ENCODE results near the gene EPHB6. TPM values are rescaled to one million over a fixed set of nuclear protein-coding genes. Genes with fewer than 3 reads are reported as not detected.

The EPHB6 gene
- polyA plus RNA-seq, 1 donor from 2014 or later = 25.3 TPM

DNA sequence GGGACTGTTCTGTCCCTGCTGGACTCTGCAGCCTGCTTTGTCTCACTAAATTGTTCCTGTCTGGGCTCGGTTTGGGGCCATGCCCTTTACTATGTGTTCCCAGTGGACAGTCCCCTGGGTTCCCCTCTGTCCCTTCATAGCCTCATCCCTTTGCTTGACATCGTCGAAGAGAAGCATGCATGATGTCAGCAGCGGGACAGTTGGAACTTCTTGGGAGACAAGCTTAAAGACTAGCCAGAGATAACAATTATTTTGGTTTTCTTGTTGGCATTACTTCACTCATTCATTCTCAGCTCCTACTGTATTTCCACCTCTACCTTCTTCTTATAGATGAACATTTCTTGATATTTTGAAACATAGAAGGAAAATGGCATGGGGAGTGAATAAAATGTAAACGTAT lies 2.7 kb downstream of the EPHB6 start:
- Histone ChIP-seq H3K4me3 (ENCODE audit: low read length) (no peak overlapping the region), H4K20me1 (ENCODE audit: insufficient read depth) (no peaks in the 10 kb centered on the region), H3K27me3 (ENCODE audit: insufficient read depth, low read depth, low read length) (no peaks in the 10 kb centered on the region)

DNA sequence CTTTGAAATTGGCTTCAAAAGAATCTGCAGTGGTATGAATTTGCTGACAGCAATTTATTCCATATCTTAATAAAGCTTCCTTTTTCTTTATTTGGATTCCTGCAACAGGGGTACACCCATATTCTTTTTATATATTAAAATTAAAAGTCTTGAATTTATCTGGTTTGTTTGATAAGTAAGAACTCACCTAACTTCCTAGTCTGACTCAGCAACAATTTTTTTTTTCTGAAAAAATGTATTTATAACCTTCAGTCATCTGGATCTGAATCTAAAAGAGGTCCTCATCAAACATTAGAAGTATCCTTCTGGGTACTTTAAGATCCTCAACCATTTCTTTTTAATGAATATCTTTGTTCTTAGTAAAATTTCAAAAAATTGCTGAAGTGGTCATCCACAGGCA lies 4.5 kb downstream of the EPHB6 start:
- no peak overlapping the region for H3K4me3 ChIP-seq (ENCODE audit: low read length)

More for the DNA sequence above, 2.7 kb downstream of the EPHB6 start:
- H3K27ac ChIP-seq (ENCODE audit: low read length) = no peak overlapping the region
- H2AFZ ChIP-seq (ENCODE audit: low read depth, low read length) = no peak overlapping the region
- no peak overlapping the region for H3K4me2 ChIP-seq (ENCODE audit: low read length)
- H3K9me2 ChIP-seq (ENCODE audit: insufficient read depth, low read length) = no peaks in the 10 kb centered on the region
- TF ChIP-seq, protein P1, sequence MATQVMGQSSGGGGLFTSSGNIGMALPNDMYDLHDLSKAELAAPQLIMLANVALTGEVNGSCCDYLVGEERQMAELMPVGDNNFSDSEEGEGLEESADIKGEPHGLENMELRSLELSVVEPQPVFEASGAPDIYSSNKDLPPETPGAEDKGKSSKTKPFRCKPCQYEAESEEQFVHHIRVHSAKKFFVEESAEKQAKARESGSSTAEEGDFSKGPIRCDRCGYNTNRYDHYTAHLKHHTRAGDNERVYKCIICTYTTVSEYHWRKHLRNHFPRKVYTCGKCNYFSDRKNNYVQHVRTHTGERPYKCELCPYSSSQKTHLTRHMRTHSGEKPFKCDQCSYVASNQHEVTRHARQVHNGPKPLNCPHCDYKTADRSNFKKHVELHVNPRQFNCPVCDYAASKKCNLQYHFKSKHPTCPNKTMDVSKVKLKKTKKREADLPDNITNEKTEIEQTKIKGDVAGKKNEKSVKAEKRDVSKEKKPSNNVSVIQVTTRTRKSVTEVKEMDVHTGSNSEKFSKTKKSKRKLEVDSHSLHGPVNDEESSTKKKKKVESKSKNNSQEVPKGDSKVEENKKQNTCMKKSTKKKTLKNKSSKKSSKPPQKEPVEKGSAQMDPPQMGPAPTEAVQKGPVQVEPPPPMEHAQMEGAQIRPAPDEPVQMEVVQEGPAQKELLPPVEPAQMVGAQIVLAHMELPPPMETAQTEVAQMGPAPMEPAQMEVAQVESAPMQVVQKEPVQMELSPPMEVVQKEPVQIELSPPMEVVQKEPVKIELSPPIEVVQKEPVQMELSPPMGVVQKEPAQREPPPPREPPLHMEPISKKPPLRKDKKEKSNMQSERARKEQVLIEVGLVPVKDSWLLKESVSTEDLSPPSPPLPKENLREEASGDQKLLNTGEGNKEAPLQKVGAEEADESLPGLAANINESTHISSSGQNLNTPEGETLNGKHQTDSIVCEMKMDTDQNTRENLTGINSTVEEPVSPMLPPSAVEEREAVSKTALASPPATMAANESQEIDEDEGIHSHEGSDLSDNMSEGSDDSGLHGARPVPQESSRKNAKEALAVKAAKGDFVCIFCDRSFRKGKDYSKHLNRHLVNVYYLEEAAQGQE (IDR thresholded peaks at IDR 0.05; ENCODE audit: borderline replicate concordance) = no peak
- TF ChIP-seq POLR2AphosphoS5 (IDR thresholded peaks at IDR 0.05) (no peak), MXI1 (conservative IDR thresholded peaks at IDR 0.05; ENCODE audit: poor library complexity, severe bottlenecking) (no peak), RAD21 (conservative IDR thresholded peaks at IDR 0.05) (no peak), EP300 (conservative IDR thresholded peaks at IDR 0.05; ENCODE audit: poor library complexity, severe bottlenecking) (no peak), TAF1 (IDR thresholded peaks at IDR 0.05; ENCODE audit: low read depth) (no peak), EZH2 (IDR thresholded peaks at IDR 0.05; ENCODE audit: borderline replicate concordance, insufficient read depth, low read length, poor library complexity, severe bottlenecking) (no peak), SMC3 (conservative IDR thresholded peaks at IDR 0.05; ENCODE audit: poor library complexity) (no peak)
- TF ChIP-seq, protein P2, sequence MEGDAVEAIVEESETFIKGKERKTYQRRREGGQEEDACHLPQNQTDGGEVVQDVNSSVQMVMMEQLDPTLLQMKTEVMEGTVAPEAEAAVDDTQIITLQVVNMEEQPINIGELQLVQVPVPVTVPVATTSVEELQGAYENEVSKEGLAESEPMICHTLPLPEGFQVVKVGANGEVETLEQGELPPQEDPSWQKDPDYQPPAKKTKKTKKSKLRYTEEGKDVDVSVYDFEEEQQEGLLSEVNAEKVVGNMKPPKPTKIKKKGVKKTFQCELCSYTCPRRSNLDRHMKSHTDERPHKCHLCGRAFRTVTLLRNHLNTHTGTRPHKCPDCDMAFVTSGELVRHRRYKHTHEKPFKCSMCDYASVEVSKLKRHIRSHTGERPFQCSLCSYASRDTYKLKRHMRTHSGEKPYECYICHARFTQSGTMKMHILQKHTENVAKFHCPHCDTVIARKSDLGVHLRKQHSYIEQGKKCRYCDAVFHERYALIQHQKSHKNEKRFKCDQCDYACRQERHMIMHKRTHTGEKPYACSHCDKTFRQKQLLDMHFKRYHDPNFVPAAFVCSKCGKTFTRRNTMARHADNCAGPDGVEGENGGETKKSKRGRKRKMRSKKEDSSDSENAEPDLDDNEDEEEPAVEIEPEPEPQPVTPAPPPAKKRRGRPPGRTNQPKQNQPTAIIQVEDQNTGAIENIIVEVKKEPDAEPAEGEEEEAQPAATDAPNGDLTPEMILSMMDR (IDR thresholded peaks at IDR 0.05; ENCODE audit: poor library complexity, severe bottlenecking) = no peak
- H3F3A ChIP-seq (ENCODE audit: insufficient read depth, low read length, poor library complexity, severe bottlenecking) = no peaks in the 10 kb centered on the region
- H3K79me2 ChIP-seq (replicated peaks; ENCODE audit: insufficient read depth, low read length) = no peaks in the 10 kb centered on the region
- H3K36me3 ChIP-seq (ENCODE audit: insufficient read depth, low read length) = no peaks in the 10 kb centered on the region
- no peaks in the 10 kb centered on the region for H3K9me3 ChIP-seq (ENCODE audit: low read length)
- no peak overlapping the region for H3K9ac ChIP-seq (ENCODE audit: low read length)

DNA sequence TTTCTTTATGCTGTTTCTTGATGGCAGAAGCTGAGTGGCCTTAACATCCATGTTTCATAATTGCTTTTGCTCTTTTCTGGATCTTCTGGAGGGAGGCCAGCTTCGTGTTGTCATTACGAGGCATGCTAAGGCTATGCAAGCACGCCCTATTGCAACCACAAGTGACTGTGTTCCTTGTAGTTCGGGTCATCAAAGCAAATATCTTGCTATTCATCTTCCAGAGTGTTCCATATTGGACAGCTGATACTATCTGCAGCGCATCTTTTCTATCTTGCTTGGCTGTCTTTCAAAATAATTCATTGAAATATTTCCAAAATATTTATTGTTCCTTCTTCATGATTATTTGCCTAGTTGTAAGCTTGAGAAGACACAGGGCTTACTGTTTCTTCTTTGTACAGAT lies 5.0 kb downstream of the EPHB6 start:
- no peak overlapping the region for H3K27ac ChIP-seq (ENCODE audit: low read length)
- no peaks in the 10 kb centered on the region for H3F3A ChIP-seq (ENCODE audit: insufficient read depth, low read length, poor library complexity, severe bottlenecking)
- H3K27me3 ChIP-seq (ENCODE audit: insufficient read depth, low read depth, low read length) = no peaks in the 10 kb centered on the region
- no peaks in the 10 kb centered on the region for H3K9me3 ChIP-seq (ENCODE audit: low read length)
- H3K79me2 ChIP-seq (replicated peaks; ENCODE audit: insufficient read depth, low read length) = no peaks in the 10 kb centered on the region
- TF ChIP-seq MXI1 (conservative IDR thresholded peaks at IDR 0.05; ENCODE audit: poor library complexity, severe bottlenecking) (no peak), SMC3 (conservative IDR thresholded peaks at IDR 0.05; ENCODE audit: poor library complexity) (no peak), RAD21 (conservative IDR thresholded peaks at IDR 0.05) (no peak), EZH2 (IDR thresholded peaks at IDR 0.05; ENCODE audit: borderline replicate concordance, insufficient read depth, low read length, poor library complexity, severe bottlenecking) (no peak), POLR2AphosphoS5 (IDR thresholded peaks at IDR 0.05) (no peak), EP300 (conservative IDR thresholded peaks at IDR 0.05; ENCODE audit: poor library complexity, severe bottlenecking) (no peak), TAF1 (IDR thresholded peaks at IDR 0.05; ENCODE audit: low read depth) (no peak)
- TF ChIP-seq, protein P2 (IDR thresholded peaks at IDR 0.05; ENCODE audit: poor library complexity, severe bottlenecking) = no peak
- TF ChIP-seq, protein P1 (IDR thresholded peaks at IDR 0.05; ENCODE audit: borderline replicate concordance) = no peak
- no peak overlapping the region for H2AFZ ChIP-seq (ENCODE audit: low read depth, low read length)
- no peak overlapping the region for H3K4me3 ChIP-seq (ENCODE audit: low read length)
- H3K9ac ChIP-seq (ENCODE audit: low read length) = no peak overlapping the region
- no peaks in the 10 kb centered on the region for H4K20me1 ChIP-seq (ENCODE audit: insufficient read depth)
- no peak overlapping the region for H3K4me2 ChIP-seq (ENCODE audit: low read length)
- no peaks in the 10 kb centered on the region for H3K9me2 ChIP-seq (ENCODE audit: insufficient read depth, low read length)
- no peaks in the 10 kb centered on the region for H3K36me3 ChIP-seq (ENCODE audit: insufficient read depth, low read length)

More for the DNA sequence above, 4.5 kb downstream of the EPHB6 start:
- no peaks in the 10 kb centered on the region for H3K9me3 ChIP-seq (ENCODE audit: low read length)
- no peaks in the 10 kb centered on the region for H3K9me2 ChIP-seq (ENCODE audit: insufficient read depth, low read length)
- H2AFZ ChIP-seq (ENCODE audit: low read depth, low read length) = no peak overlapping the region
- H4K20me1 ChIP-seq (ENCODE audit: insufficient read depth) = no peaks in the 10 kb centered on the region
- H3K79me2 ChIP-seq (replicated peaks; ENCODE audit: insufficient read depth, low read length) = no peaks in the 10 kb centered on the region
- H3K27me3 ChIP-seq (ENCODE audit: insufficient read depth, low read depth, low read length) = no peaks in the 10 kb centered on the region
- no peak overlapping the region for H3K27ac ChIP-seq (ENCODE audit: low read length)
- H3K36me3 ChIP-seq (ENCODE audit: insufficient read depth, low read length) = no peaks in the 10 kb centered on the region
- TF ChIP-seq EZH2 (IDR thresholded peaks at IDR 0.05; ENCODE audit: borderline replicate concordance, insufficient read depth, low read length, poor library complexity, severe bottlenecking) (no peak), POLR2AphosphoS5 (IDR thresholded peaks at IDR 0.05) (no peak)
- no peaks in the 10 kb centered on the region for H3F3A ChIP-seq (ENCODE audit: insufficient read depth, low read length, poor library complexity, severe bottlenecking)
- no peak overlapping the region for H3K9ac ChIP-seq (ENCODE audit: low read length)
- no peak overlapping the region for H3K4me2 ChIP-seq (ENCODE audit: low read length)

Data from neural cell (in vitro differentiated cells).